Neural cell (in vitro differentiated cells): Measurements from ENCODE around the gene CCDC9. TPM values are rescaled to one million over a fixed set of nuclear protein-coding genes. Genes with fewer than 3 reads are reported as not detected.

Experiments used
- H2AFZ ChIP-seq: fragments of 200-600, 300-800 bp; sonication (generic), shearing (Covaris generic); 2 replicates; pipeline ENCODE4 v1.6.0; 2014; ENCODE audit warnings: low read depth, mild to moderate bottlenecking, antibody characterized with exemption, low read length, moderate library complexity
- H3F3A ChIP-seq: fragments of 200-600 bp; shearing (Covaris generic); 2 replicates; pipeline ENCODE4 v1.6.1; 2016; ENCODE audit warnings: mild to moderate bottlenecking, moderate library complexity, mixed read lengths, antibody characterized with exemption, low read length; ENCODE audit not compliant: insufficient read depth, poor library complexity, severe bottlenecking
- H3K27ac ChIP-seq: fragments of 200-600, 300-800 bp; sonication (generic), shearing (Covaris generic); 2 replicates; pipeline ENCODE4 v1.5.1; 2014; ENCODE audit warnings: mild to moderate bottlenecking, low read length, moderate library complexity
- H3K27me3 ChIP-seq: fragments of 300-800, 200-600 bp; sonication (generic), shearing (Covaris generic); 2 replicates; pipeline ENCODE4 v1.6.0; 2014; ENCODE audit warnings: mild to moderate bottlenecking, low read depth, low read length, moderate library complexity; ENCODE audit not compliant: insufficient read depth
- H3K36me3 ChIP-seq: fragments of 300-800, 200-600 bp; sonication (generic), shearing (Covaris generic); 2 replicates; pipeline ENCODE4 v1.5.1; 2014; ENCODE audit warnings: mild to moderate bottlenecking, antibody characterized with exemption, low read length, moderate library complexity; ENCODE audit not compliant: insufficient read depth
- H3K4me2 ChIP-seq: fragments of 300-800, 200-600 bp; sonication (generic), shearing (Covaris generic); 2 replicates; pipeline ENCODE4 v1.6.0; 2014; ENCODE audit warnings: mild to moderate bottlenecking, low read length
- H3K4me3 ChIP-seq: fragments of 300-800, 200-600 bp; sonication (generic), shearing (Covaris generic); 2 replicates; pipeline ENCODE4 v1.5.1; 2014; ENCODE audit warnings: mild to moderate bottlenecking, low read length, moderate library complexity
- H3K79me2 ChIP-seq: fragments of 200-600 bp; shearing (Covaris generic); replicated peaks from 2 replicates; pipeline ENCODE4 v1.6.0; 2014; ENCODE audit warnings: mild to moderate bottlenecking, low read length, moderate library complexity; ENCODE audit not compliant: insufficient read depth
- H3K9ac ChIP-seq: fragments of 300-800, 200-600 bp; sonication (generic), shearing (Covaris generic); 2 replicates; pipeline ENCODE4 v1.6.1; 2016; ENCODE audit warnings: mild to moderate bottlenecking, low read length, mixed read lengths
- H3K9me2 ChIP-seq: fragments of 200-600 bp; shearing (Covaris generic); 2 replicates; pipeline ENCODE4 v1.6.1; 2016; ENCODE audit warnings: mild to moderate bottlenecking, low read length, mixed read lengths; ENCODE audit not compliant: insufficient read depth
- H3K9me3 ChIP-seq: fragments of 200-600, 300-800 bp; sonication (generic), shearing (Covaris generic); 2 replicates; pipeline ENCODE4 v1.6.1; 2016; ENCODE audit warnings: mild to moderate bottlenecking, mixed run types, low read length, moderate library complexity, mixed read lengths
- H4K20me1 ChIP-seq: fragments of 200-600 bp; shearing (Covaris generic); 2 replicates; pipeline ENCODE4 v1.6.1; 2016; ENCODE audit warnings: mild to moderate bottlenecking, mixed run types; ENCODE audit not compliant: insufficient read depth
- EP300 ChIP-seq: fragments of 450-650 bp; conservative IDR thresholded peaks from 2 replicates; pipeline ENCODE4 v1.6.1; 2014; ENCODE audit warnings: antibody characterized with exemption, mild to moderate bottlenecking, moderate library complexity; ENCODE audit not compliant: poor library complexity, severe bottlenecking
- EZH2 ChIP-seq: fragments of 200-600, 300-800 bp; shearing (Covaris generic), sonication (generic); IDR thresholded peaks from 2 replicates; pipeline ENCODE4 v1.6.1; 2014; ENCODE audit warnings: antibody characterized with exemption, low read length, borderline replicate concordance, mild to moderate bottlenecking; ENCODE audit not compliant: insufficient read depth, poor library complexity, severe bottlenecking
- MXI1 ChIP-seq: fragments of 450-650 bp; conservative IDR thresholded peaks from 2 replicates; pipeline ENCODE4 v1.6.1; 2014; ENCODE audit warnings: antibody characterized with exemption, mild to moderate bottlenecking; ENCODE audit not compliant: poor library complexity, severe bottlenecking
- POLR2AphosphoS5 ChIP-seq: IDR thresholded peaks from 2 replicates; pipeline ENCODE4 v1.6.1; 2012
- RAD21 ChIP-seq: fragments of 450-650 bp; conservative IDR thresholded peaks from 2 replicates; pipeline ENCODE4 v1.6.1; 2014; ENCODE audit warnings: antibody characterized with exemption, mild to moderate bottlenecking, moderate library complexity
- SMC3 ChIP-seq: fragments of 450-650 bp; conservative IDR thresholded peaks from 2 replicates; pipeline ENCODE4 v1.6.1; 2014; ENCODE audit warnings: antibody characterized with exemption, mild to moderate bottlenecking, moderate library complexity; ENCODE audit not compliant: poor library complexity
- TAF1 ChIP-seq: IDR thresholded peaks from 2 replicates; pipeline ENCODE4 v1.6.1; 2012; ENCODE audit warnings: low read depth
- polyA plus RNA-seq: library from polyadenylated mRNA; depleted of rRNA; stranded (reverse); fragments of >200 nt; gene quantifications from 2 replicates; pipeline ENCODE4 v1.2.3, GENCODE V29; 2014
- TF ChIP-seq, protein P1 (sequence below): IDR thresholded peaks from 2 replicates; pipeline ENCODE4 v1.6.1; 2012; ENCODE audit warnings: borderline replicate concordance
- TF ChIP-seq, protein P2 (sequence below): fragments of 450-650 bp; IDR thresholded peaks from 2 replicates; pipeline ENCODE4 v1.5.1; 2014; ENCODE audit warnings: antibody characterized with exemption, mild to moderate bottlenecking, moderate library complexity; ENCODE audit not compliant: poor library complexity, severe bottlenecking

The CCDC9 gene
- polyA plus RNA-seq, 1 donor from 2014 or later = 2.1 TPM

DNA sequence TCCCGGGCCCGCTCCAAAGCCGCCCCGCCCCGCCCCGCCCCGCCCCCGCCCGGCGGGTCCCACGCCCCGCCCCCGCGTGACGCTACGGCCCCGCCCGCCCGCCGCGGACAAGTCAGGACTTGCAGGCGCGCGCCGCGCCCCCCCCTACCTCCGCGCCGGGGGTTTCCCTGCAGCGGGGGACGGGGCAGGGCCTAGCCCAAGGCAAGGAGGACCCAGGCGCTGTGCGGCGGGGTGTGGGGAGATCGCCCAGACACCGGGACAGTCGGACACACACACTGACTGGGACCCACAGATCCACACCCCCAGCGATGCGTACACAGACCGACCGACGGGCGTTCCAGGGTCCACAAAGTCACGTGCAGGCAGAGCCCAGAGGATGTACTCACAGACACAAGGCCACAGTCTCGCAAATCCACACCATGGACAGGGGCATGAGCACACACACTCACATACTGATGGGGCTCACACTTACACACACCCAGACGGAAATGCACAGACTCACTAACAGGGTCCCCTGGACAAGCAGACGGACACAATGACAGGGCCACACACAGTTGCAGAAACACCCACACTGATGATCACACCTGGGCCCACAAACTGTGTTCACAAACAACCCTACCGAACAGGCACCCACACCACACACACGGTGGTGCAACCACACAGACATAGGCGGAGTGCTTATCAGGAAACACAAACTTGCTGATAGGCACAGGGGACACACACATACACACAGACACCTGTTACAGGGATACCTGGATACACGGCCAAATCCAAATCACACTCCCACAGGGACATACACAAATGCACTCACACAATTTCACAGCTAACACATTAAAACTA is 24.9 kb upstream of the CCDC9 start:
- Histone ChIP-seq H4K20me1 (no peaks in the 10 kb centered on the region), H3K9me2 (no peaks in the 10 kb centered on the region), H3K36me3 (no peaks in the 10 kb centered on the region), H3F3A (no peaks in the 10 kb centered on the region), H3K9me3 (no peaks in the 10 kb centered on the region), H2AFZ (peak overlapping the region; percentile 51), H3K9ac (peak overlapping the region; percentile 84), H3K27me3 (no peaks in the 10 kb centered on the region), H3K4me2 (peak overlapping the region; percentile 5), H3K4me3 (peak overlapping the region; percentile 92), H3K79me2 (no peaks in the 10 kb centered on the region), H3K27ac (peak overlapping the region; percentile 68)
- TF ChIP-seq MXI1 = peak; percentile 37
- no peak for TF ChIP-seq EZH2
- no peak for TF ChIP-seq EP300
- TF ChIP-seq RAD21 = no peak
- peak; percentile 21 for TF ChIP-seq POLR2AphosphoS5
- no peak for TF ChIP-seq SMC3
- TF ChIP-seq, protein P1, sequence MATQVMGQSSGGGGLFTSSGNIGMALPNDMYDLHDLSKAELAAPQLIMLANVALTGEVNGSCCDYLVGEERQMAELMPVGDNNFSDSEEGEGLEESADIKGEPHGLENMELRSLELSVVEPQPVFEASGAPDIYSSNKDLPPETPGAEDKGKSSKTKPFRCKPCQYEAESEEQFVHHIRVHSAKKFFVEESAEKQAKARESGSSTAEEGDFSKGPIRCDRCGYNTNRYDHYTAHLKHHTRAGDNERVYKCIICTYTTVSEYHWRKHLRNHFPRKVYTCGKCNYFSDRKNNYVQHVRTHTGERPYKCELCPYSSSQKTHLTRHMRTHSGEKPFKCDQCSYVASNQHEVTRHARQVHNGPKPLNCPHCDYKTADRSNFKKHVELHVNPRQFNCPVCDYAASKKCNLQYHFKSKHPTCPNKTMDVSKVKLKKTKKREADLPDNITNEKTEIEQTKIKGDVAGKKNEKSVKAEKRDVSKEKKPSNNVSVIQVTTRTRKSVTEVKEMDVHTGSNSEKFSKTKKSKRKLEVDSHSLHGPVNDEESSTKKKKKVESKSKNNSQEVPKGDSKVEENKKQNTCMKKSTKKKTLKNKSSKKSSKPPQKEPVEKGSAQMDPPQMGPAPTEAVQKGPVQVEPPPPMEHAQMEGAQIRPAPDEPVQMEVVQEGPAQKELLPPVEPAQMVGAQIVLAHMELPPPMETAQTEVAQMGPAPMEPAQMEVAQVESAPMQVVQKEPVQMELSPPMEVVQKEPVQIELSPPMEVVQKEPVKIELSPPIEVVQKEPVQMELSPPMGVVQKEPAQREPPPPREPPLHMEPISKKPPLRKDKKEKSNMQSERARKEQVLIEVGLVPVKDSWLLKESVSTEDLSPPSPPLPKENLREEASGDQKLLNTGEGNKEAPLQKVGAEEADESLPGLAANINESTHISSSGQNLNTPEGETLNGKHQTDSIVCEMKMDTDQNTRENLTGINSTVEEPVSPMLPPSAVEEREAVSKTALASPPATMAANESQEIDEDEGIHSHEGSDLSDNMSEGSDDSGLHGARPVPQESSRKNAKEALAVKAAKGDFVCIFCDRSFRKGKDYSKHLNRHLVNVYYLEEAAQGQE = no peak
- TF ChIP-seq, protein P2, sequence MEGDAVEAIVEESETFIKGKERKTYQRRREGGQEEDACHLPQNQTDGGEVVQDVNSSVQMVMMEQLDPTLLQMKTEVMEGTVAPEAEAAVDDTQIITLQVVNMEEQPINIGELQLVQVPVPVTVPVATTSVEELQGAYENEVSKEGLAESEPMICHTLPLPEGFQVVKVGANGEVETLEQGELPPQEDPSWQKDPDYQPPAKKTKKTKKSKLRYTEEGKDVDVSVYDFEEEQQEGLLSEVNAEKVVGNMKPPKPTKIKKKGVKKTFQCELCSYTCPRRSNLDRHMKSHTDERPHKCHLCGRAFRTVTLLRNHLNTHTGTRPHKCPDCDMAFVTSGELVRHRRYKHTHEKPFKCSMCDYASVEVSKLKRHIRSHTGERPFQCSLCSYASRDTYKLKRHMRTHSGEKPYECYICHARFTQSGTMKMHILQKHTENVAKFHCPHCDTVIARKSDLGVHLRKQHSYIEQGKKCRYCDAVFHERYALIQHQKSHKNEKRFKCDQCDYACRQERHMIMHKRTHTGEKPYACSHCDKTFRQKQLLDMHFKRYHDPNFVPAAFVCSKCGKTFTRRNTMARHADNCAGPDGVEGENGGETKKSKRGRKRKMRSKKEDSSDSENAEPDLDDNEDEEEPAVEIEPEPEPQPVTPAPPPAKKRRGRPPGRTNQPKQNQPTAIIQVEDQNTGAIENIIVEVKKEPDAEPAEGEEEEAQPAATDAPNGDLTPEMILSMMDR = no peak
- no peak for TF ChIP-seq TAF1

DNA sequence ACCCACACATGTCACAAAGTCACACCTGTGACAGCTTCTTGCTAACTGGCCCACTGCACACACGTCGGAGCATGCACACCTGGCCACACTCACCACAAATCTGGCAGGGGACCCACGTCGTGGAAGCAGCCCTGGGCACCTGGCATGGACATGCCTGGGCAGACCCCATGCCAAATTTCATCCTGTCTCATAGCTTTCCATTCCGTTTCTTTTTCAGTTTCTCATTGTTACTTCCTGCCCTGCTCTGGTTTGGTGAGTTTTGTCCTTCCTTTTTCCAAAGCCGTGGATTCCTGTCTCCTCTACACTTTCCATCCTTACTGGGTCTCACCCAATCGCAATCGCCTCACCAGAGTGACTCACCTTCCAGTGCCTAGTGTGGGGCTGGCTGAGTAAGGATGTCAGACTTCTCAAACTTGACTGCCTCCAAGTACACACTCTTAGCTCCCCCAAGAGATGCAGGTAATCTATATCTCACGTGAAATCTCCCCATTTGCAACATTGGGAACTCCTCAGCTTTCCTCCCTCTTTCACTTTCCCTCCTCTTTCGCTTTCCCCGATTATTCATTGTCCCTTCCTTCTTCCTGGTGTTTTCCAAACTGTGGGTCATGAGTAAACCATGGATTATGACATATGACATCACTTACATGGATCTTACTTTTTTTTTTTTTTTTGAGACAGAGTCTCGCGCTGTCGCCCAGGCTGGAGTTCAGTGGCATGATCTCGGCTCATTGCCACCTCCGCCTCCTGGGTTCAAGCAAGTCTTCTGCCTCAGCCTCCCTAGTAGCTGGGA is 23.7 kb upstream of the CCDC9 start:
- H3K27ac ChIP-seq = no peak overlapping the region
- H3K27me3 ChIP-seq = no peaks in the 10 kb centered on the region
- no peaks in the 10 kb centered on the region for H3F3A ChIP-seq
- no peaks in the 10 kb centered on the region for H3K9me3 ChIP-seq
- H3K79me2 ChIP-seq = no peaks in the 10 kb centered on the region
- no peak overlapping the region for H3K9ac ChIP-seq
- no peaks in the 10 kb centered on the region for H3K36me3 ChIP-seq
- H3K4me2 ChIP-seq = no peak overlapping the region
- TF ChIP-seq, protein P1 = no peak
- no peak for TF ChIP-seq TAF1
- TF ChIP-seq, protein P2 = no peak
- no peak for TF ChIP-seq EP300
- TF ChIP-seq MXI1 = no peak
- TF ChIP-seq EZH2 = no peak
- TF ChIP-seq SMC3 = no peak
- TF ChIP-seq POLR2AphosphoS5 = no peak
- TF ChIP-seq RAD21 = no peak
- H4K20me1 ChIP-seq = no peaks in the 10 kb centered on the region
- H3K9me2 ChIP-seq = no peaks in the 10 kb centered on the region
- H3K4me3 ChIP-seq = no peak overlapping the region
- no peak overlapping the region for H2AFZ ChIP-seq
